ENCODE data around the gene XRCC6.
"Not testable (repeated sequence)": the region's sequence is repeated elsewhere in the genome, so short reads cannot be mapped to it uniquely, and the experiment has no call there.

XRCC6 gene

GRCh38 chr22:41621099-41621910, at the start of gene XRCC6:
Gene XRCC6, plus strand, starts transcription at chr22:41621295. Its CDS starts 710 bp downstream, at chr22:41622005.
- peak; percentile 99 for DNase-seq (ENCODE audit: low read depth)

- DNase-seq (ENCODE audit: low read depth) = no peak
Observed at GRCh38 chr22:41571786-41572185, 49.3 kb upstream of the XRCC6 start.

- not testable (repeated sequence) for DNase-seq (ENCODE audit: low read depth)
Observed at GRCh38 chr22:41572305-41572704, 48.8 kb upstream of the XRCC6 start.

- DNase-seq (ENCODE audit: low read depth) = no peak
Observed at GRCh38 chr22:41573677-41574076, 47.4 kb upstream of the XRCC6 start.

- no peak for DNase-seq (ENCODE audit: low read depth)
Observed at GRCh38 chr22:41574847-41575381, 46.2 kb upstream of the XRCC6 start.

GRCh38 chr22:41575533-41575932, 45.6 kb upstream of the XRCC6 start:
- no peak for DNase-seq (ENCODE audit: low read depth)

- DNase-seq (ENCODE audit: low read depth) = no peak
Observed at GRCh38 chr22:41576877-41577276, 44.2 kb upstream of the XRCC6 start.

GRCh38 chr22:41578114-41578513, 43.0 kb upstream of the XRCC6 start:
- no peak for DNase-seq (ENCODE audit: low read depth)

- no peak for DNase-seq (ENCODE audit: low read depth)
Observed at GRCh38 chr22:41578818-41579217, 42.3 kb upstream of the XRCC6 start.

- DNase-seq (ENCODE audit: low read depth) = no peak
Observed at GRCh38 chr22:41579297-41579996, 41.6 kb upstream of the XRCC6 start.

GRCh38 chr22:41579997-41580355, 41.1 kb upstream of the XRCC6 start:
- DNase-seq (ENCODE audit: low read depth) = no peak

GRCh38 chr22:41582694-41583093, 38.4 kb upstream of the XRCC6 start:
- no peak for DNase-seq (ENCODE audit: low read depth)

GRCh38 chr22:41584881-41585280, 36.2 kb upstream of the XRCC6 start:
- no peak for DNase-seq (ENCODE audit: low read depth)

GRCh38 chr22:41585898-41586297, 35.2 kb upstream of the XRCC6 start:
- no peak for DNase-seq (ENCODE audit: low read depth)

- DNase-seq (ENCODE audit: low read depth) = no peak
Observed at GRCh38 chr22:41587347-41587723, 33.8 kb upstream of the XRCC6 start.

GRCh38 chr22:41589391-41590241, 31.5 kb upstream of the XRCC6 start, which contains the start of gene PMM1:
Gene PMM1, minus strand, starts transcription at chr22:41589840. Its CDS starts 35 bp downstream, at chr22:41589805.
- peak; percentile 99 for DNase-seq (ENCODE audit: low read depth)

GRCh38 chr22:41593336-41593960, 27.6 kb upstream of the XRCC6 start:
- not testable (repeated sequence) for DNase-seq (ENCODE audit: low read depth)

GRCh38 chr22:41595703-41596102, 25.4 kb upstream of the XRCC6 start:
- no peak for DNase-seq (ENCODE audit: low read depth)

GRCh38 chr22:41596776-41597634, 24.1 kb upstream of the XRCC6 start:
- no peak for DNase-seq (ENCODE audit: low read depth)

GRCh38 chr22:41597635-41597953, 23.5 kb upstream of the XRCC6 start:
- no peak for DNase-seq (ENCODE audit: low read depth)

- no peak for DNase-seq (ENCODE audit: low read depth)
Observed at GRCh38 chr22:41598081-41598480, 23.0 kb upstream of the XRCC6 start.
